Activated CD4-positive, alpha-beta memory T cell treated with anti-CD3 and anti-CD28 coated beads, Interleukin-2, amount 10 ng/mL, durations not matched to agents 7 days and 5 days (primary cell): ENCODE results near the gene SCAMP4. TPM values are rescaled to one million over a fixed set of nuclear protein-coding genes. Genes with fewer than 3 reads are reported as not detected.

Experiments used
- CTCF ChIA-PET: fragments of 350-600 bp; sonication (Branson Sonifier 250); formaldehyde crosslinking; loops from one replicate; lab custom pipeline; 2021; ENCODE audit warnings: antibody characterized with exemption, inconsistent platforms; lab: Charles Lee
- POLR2A ChIA-PET: fragments of 350-600 bp; sonication (Branson Sonifier 250); formaldehyde crosslinking; loops from one replicate; lab custom pipeline; 2021; ENCODE audit warnings: antibody characterized with exemption; lab: Charles Lee
- DNase-seq: peaks from one replicate; pipeline ENCODE4 v3.0.0-alpha.2; 2020
- H3K27ac Mint-ChIP-seq: one replicate; pipeline ENCODE4 v1.8.0; 2021; ENCODE audit warnings: mild to moderate bottlenecking, mixed read lengths
- H3K27me3 Mint-ChIP-seq: one replicate; pipeline ENCODE4 v1.8.0; 2021; ENCODE audit warnings: mixed read lengths
- H3K36me3 Mint-ChIP-seq: one replicate; pipeline ENCODE4 v1.8.0; 2021; ENCODE audit warnings: low read depth, mixed read lengths
- H3K4me1 Mint-ChIP-seq: one replicate; pipeline ENCODE4 v1.8.0; 2021; ENCODE audit warnings: mixed read lengths
- H3K4me3 Mint-ChIP-seq: one replicate; pipeline ENCODE4 v1.8.0; 2021; ENCODE audit warnings: mild to moderate bottlenecking, mixed read lengths
- H3K9me3 Mint-ChIP-seq: one replicate; pipeline ENCODE4 v1.8.0; 2021; ENCODE audit warnings: mixed read lengths
- total RNA-seq, 2 experiments: library from RNA; stranded (reverse); gene quantifications; one replicate each; pipeline ENCODE4 v1.2.3, GENCODE V29; 2021

The SCAMP4 gene
- total RNA-seq, 2 experiments from 2014 or later, result 36.5 to 39.7 TPM

DNA sequence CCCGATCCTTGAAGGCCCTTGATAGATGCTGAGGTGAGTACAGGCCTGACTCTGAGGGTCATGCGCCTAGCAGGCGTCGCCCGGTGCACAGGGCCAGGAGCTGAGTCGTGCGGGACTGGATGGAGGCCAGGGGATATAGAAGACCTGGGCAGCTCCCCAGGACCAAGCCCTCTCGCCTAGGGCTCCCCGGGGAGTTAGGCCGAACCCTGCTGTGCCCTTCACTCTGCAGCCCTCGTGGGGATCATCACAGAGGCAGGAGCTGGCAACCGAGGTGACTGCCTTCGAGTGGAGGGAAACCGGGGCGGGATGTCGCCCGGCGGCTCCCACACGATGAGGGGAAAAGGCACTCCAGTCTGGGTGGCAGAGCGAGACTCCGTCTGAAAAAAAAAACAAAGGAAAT lies 47.4 kb downstream of the SCAMP4 start:
- POLR2A ChIA-PET, result no interaction called here
- DNase-seq, result no peak
- no peaks in the 10 kb centered on the region for H3K9me3 Mint-ChIP-seq
- no peak overlapping the region for H3K4me3 Mint-ChIP-seq
- no peaks in the 10 kb centered on the region for H3K27me3 Mint-ChIP-seq
- CTCF ChIA-PET, result no interaction called here
- H3K27ac Mint-ChIP-seq, result no peak overlapping the region
- H3K4me1 Mint-ChIP-seq, result peaks cover 25% of the 10 kb centered on the region
- peaks cover 25% of the 10 kb centered on the region for H3K36me3 Mint-ChIP-seq

DNA sequence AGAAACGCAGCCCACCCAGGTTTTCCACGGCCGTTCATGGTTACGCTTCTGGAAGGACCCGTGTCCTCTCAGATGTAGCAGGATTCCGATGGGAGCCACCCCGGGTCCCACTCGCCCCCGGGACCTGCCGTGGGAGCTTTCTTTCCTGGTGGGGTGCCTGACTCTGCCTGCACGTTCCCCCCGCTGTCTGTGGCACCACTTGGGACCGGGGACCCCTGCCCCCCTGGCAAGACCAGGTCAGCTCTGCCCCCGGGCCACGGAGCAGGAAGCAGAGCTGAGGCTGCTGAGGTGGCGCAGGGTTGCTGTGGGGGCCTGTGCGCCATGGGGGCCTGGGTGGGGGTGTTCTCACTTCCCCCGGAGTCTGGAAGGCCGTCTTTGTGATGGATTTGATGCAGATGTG lies 47.8 kb downstream of the SCAMP4 start:
- POLR2A ChIA-PET, result no interaction called here

DNA sequence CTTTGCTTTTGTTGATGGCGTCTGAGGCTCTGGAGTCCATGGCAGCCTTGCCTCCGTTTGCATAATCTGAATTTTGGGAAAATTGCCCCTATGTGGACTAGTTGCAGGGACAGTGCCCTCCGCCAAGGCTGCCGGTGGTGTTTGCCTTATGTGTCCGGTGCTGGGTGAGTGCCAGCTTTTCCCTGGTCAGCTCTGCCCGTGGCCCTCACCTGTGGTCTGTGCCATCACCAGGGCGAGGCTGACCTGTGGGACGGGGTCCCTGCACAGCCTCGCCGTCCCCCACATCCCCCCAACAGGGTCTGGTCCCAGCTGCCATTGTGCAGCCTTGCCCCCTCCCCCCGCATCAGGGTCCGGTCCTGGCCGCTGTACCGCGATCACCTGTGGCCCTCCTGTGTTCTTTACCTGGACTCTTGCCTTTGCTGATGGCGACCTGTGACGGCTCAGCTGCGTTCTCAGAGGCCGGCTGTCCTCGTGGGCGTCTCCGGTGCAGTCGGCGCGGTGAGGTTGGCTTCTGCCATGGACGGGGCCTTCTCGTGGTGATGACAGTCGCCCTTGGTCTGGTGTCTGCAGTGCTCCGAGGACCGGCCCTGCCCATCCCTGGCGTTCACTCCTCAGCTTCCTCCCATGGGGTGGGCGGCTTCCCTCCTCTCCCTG lies 48.4 kb downstream of the SCAMP4 start:
- Mint-ChIP-seq H3K4me3 (no peak overlapping the region), H3K9me3 (no peaks in the 10 kb centered on the region), H3K27ac (no peak overlapping the region), H3K4me1 (peaks cover 23% of the 10 kb centered on the region), H3K27me3 (no peaks in the 10 kb centered on the region), H3K36me3 (peaks cover 25% of the 10 kb centered on the region)
- CTCF ChIA-PET, result no interaction called here
- POLR2A ChIA-PET, result no interaction called here
- DNase-seq, result no peak

More for the DNA sequence above, 47.8 kb downstream of the SCAMP4 start:
- CTCF ChIA-PET, result no interaction called here
- peaks cover 25% of the 10 kb centered on the region for H3K4me1 Mint-ChIP-seq
- no peak for DNase-seq
- H3K27me3 Mint-ChIP-seq, result no peaks in the 10 kb centered on the region
- H3K4me3 Mint-ChIP-seq, result no peak overlapping the region
- H3K9me3 Mint-ChIP-seq, result no peaks in the 10 kb centered on the region
- H3K36me3 Mint-ChIP-seq, result peaks cover 25% of the 10 kb centered on the region
- no peak overlapping the region for H3K27ac Mint-ChIP-seq

DNA sequence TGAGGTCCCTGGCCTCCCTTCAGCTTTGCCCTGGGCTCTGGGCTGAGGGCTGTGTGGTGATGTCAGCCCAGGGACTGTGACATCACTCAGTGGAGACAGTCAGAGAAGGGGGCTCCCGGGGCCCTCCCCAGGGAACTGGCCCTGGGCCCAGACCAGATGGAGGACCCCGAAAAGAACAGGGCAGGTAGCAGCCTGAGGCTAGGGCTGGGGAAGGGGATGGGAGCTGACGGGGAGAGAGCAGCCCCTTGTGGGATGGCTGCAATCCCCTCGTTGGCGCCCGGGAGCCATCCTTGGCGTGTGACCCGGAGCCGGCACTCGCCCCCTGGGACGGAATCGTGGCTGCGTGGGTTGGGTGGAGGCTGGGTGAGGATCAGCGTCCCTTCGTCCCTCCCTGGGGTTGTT lies 49.3 kb downstream of the SCAMP4 start:
- no peaks in the 10 kb centered on the region for H3K9me3 Mint-ChIP-seq
- H3K4me1 Mint-ChIP-seq, result peaks cover 21% of the 10 kb centered on the region
- no peak overlapping the region for H3K4me3 Mint-ChIP-seq
- DNase-seq, result no peak
- ChIA-PET CTCF (no interaction called here), POLR2A (no interaction called here)
- H3K36me3 Mint-ChIP-seq, result peaks cover 20% of the 10 kb centered on the region
- no peaks in the 10 kb centered on the region for H3K27me3 Mint-ChIP-seq
- no peak overlapping the region for H3K27ac Mint-ChIP-seq

DNA sequence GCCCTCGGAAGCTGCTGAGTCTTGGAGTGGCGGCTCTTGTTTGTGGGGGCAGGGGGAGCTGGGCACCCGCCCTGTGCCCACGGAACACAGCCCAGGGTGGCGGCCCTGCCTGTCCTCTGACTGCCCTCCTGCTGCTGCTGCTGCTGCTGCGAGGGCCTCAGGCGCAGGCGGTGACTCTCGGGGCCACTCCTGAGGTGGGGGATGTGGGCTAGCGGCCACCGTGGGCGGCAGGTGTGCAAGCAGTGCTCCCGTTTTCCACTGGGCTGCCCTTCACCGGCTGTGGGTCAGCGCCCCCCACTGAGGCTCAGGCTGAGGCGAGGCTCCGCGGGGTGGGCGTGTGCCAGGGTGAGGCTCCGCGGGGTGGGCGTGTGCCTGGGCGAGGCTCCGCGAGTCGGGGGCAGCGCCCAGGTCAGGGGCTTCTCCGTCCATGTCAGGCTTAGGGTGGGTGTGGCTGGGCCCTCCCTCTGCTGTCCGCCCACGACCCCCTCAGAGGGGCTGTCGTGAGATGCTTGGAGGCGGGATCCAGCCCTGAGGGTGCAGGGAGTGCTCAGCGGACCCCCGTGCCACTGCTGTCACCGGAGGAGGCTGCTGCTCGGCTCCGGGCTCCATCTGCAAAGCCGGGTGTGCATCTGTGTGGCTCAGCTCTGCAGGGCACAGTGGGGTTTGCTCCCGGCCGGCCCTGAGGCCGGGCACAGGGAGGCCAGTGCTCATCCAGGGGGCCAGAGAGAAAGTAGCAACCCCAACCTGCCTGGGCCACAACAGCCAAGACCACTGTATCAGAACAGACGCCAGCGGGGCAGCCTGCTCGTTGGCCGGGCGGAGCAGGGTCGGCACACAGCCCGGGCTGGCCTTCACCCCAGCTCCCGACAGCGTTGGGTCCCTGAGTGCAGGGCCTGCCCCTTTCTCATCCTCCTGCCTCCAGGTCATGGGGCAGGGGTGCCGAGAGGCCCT lies 50.2 kb downstream of the SCAMP4 start:
- H3K4me3 Mint-ChIP-seq, result no peak overlapping the region
- peaks cover 17% of the 10 kb centered on the region for H3K36me3 Mint-ChIP-seq
- no peak overlapping the region for H3K27ac Mint-ChIP-seq
- DNase-seq, result no peak
- peaks cover 15% of the 10 kb centered on the region for H3K4me1 Mint-ChIP-seq
- no peaks in the 10 kb centered on the region for H3K9me3 Mint-ChIP-seq
- H3K27me3 Mint-ChIP-seq, result no peaks in the 10 kb centered on the region
- ChIA-PET POLR2A (no interaction called here), CTCF (interaction anchor here (0.6 kb wide), 1 partner anchor 68 kb away, joined by 4 read pairs; no protein-coding TSS in a partner anchor)

DNA sequence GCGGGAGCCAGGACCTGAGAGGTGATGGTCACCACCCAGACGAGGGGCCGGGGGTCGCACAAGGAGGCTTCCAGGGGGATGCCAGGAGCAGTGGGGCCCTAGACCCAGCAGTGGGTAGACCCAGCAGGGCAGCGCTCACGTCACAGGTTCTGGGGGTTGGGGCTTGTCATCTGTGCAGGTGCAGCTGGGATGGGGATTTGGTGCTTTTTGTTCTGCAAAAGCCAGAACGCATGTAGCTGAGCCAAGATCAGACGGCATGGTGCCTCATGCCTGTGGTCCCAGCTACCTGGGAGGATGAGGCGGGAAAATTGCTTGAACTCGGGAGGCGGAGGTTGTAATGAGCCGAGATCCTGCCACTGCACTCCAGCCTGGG lies 50.9 kb downstream of the SCAMP4 start:
- peaks cover 12% of the 10 kb centered on the region for H3K36me3 Mint-ChIP-seq
- H3K27me3 Mint-ChIP-seq, result no peaks in the 10 kb centered on the region
- peaks cover 9% of the 10 kb centered on the region for H3K4me1 Mint-ChIP-seq
- no peak for DNase-seq
- H3K9me3 Mint-ChIP-seq, result no peaks in the 10 kb centered on the region
- POLR2A ChIA-PET, result no interaction called here
- CTCF ChIA-PET, result interaction anchor here (0.6 kb wide), 1 partner anchor 68 kb away, joined by 4 read pairs; no protein-coding TSS in a partner anchor
- no peak overlapping the region for H3K27ac Mint-ChIP-seq
- H3K4me3 Mint-ChIP-seq, result no peak overlapping the region

DNA sequence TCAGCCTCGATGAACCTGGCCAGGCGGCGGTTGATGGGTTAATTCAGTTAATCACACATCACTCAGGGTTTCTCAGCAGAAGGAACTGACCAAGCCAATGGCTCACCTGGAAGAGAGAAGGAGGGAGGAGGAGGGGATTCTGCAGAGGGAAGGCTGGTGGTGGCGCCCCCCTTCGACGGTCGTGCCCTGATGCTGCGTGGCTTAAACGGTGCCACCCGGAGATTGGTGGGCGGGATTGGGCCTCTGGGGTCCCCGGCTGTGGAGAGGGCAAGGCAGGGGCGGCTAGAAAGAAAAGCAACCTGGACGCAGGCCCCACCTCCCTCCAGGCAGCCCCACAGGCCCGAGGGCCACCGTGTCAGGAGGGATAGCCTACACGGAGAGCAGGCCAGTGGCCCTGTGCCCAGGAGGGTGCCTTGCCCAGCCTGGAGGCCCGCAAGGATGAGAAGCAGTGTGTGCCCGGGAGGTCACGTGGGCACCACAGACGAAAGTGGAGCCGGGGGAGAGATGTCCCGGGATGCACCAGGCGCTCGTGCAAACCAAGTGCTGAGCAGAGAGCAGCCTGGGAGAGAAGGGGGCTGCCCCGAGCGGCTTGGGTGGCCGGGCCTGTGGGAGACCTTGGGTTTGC lies 51.8 kb downstream of the SCAMP4 start:
- DNase-seq, result no peak
- POLR2A ChIA-PET, result no interaction called here
- H3K4me3 Mint-ChIP-seq, result no peak overlapping the region
- peaks cover 4% of the 10 kb centered on the region for H3K4me1 Mint-ChIP-seq
- no peaks in the 10 kb centered on the region for H3K9me3 Mint-ChIP-seq
- no peaks in the 10 kb centered on the region for H3K27me3 Mint-ChIP-seq
- H3K36me3 Mint-ChIP-seq, result peaks cover 12% of the 10 kb centered on the region
- CTCF ChIA-PET, result no interaction called here
- H3K27ac Mint-ChIP-seq, result no peak overlapping the region

DNA sequence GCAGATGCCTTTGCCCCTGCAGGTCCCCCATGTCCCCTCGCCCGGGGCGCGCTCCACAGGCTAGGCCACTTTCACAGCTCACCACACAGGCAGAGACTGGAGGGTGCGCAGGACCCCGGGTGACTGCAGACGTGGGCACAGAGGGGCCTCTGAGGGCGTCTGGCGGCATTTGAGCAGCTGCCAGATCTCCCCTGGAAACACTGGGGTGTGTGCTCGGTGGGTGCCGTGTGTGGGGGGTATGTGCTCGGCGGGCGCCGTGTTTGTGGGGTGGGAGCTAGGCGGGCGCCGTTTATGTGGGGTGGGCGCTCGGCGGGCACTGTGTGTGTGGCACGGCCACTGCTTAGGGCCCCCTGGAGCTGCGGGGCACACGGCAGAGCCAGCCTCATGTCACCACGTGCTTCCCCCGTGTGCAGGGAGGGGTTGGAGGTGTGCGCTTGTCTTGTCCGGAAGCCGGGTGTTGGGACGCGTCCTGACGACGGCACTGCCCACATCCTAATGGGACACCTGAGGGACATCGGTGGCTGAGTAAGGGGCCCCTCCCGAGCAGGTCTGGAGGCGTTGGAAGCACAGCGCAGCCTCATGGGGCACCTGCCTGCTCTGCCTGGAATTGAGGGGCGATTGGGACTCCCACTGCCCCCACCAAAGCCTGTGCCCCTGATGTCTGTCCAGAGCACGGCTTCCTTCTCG lies 52.5 kb downstream of the SCAMP4 start:
- POLR2A ChIA-PET, result no interaction called here
- Mint-ChIP-seq H3K27ac (no peak overlapping the region), H3K9me3 (no peaks in the 10 kb centered on the region), H3K4me3 (no peak overlapping the region), H3K27me3 (no peaks in the 10 kb centered on the region), H3K4me1 (peaks cover 2% of the 10 kb centered on the region), H3K36me3 (peaks cover 13% of the 10 kb centered on the region)
- DNase-seq, result no peak
- CTCF ChIA-PET, result interaction anchor here (0.5 kb wide), 1 partner anchor 37 kb away, joined by 4 read pairs; no protein-coding TSS in a partner anchor

DNA sequence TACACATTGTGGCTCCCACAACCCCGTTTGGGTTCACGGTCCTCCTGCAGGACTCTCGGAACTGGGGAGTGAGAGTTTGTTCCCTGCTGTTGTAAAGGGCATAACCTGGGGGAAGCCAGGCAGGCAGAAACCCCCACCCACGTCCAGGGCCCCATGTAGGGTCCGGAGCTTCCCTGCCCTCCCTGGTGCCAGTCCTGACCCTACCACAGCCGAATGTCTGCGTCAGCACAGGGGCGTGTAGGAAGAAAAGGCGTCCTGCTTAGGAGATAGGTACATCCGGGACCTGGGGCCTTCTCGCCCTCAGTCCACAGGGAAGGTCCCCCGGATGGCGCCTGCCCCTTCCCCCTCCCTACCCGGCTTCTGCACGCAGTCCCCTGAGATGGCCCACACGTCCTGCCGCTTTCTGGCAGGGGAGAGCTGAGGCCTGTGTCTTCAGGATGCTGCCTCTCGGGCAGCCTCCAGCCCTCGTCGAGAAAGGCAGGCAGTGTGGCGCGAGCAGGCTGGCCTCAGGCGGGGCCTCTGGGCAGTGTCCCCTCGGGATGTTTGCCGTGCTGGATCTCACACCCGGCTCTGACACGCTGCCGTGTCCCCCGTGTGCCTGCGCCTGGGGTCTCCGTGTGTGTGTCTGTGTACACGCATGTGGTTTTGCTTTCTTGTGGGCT lies 54.9 kb downstream of the SCAMP4 start:
- CTCF ChIA-PET, result no interaction called here
- Mint-ChIP-seq H3K9me3 (no peaks in the 10 kb centered on the region), H3K27me3 (no peaks in the 10 kb centered on the region), H3K4me3 (no peak overlapping the region), H3K36me3 (peaks cover 11% of the 10 kb centered on the region), H3K4me1 (peaks cover 2% of the 10 kb centered on the region), H3K27ac (no peak overlapping the region)
- no peak for DNase-seq
- POLR2A ChIA-PET, result no interaction called here

DNA sequence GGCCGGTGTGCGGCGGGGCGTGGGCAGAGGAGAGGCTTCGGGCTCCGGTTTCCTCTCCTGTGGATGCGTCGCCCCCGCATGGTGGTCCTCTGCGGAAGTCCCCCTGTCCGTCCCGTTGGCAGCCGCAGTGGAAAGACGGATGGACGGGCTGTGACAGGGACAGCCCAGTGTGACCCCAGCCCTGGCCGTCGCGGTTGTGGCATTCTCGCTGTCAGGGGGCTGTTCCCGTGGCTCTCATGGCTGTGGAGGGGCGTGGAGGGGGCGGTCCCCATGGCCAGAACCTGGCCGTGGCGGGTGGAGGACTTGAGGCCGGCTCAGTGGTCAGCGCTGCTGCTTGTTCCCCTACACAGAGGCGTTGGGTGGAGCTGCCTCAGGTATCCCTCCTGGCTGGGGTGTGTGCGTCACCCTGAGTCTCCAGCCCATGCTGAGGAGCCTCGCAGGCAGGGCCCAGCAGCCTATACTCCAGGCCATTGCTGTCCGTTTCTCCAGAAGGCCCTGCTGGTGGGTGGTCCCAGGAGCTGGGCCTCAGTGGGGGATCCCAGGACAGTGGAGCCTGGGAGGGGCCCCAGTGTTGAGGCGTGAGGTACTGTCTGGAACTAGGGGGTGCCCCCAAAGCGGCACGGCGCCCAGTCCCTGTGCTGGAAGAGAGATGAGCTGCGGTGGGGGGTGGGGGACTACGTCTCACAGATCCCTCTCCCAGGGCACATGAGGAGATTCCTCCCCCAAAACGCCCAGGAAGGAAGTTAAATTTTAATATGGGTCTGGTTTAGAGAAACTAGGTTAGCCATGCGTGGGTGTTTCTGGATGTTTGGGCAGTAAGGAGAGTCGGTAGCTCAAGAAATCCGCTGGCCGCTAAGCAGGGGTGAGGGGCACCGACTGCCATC lies 56.0 kb downstream of the SCAMP4 start:
- CTCF ChIA-PET, result no interaction called here
- H3K36me3 Mint-ChIP-seq, result peaks cover 15% of the 10 kb centered on the region
- POLR2A ChIA-PET, result no interaction called here
- no peak overlapping the region for H3K4me3 Mint-ChIP-seq
- no peaks in the 10 kb centered on the region for H3K9me3 Mint-ChIP-seq
- H3K27ac Mint-ChIP-seq, result no peak overlapping the region
- peaks cover 7% of the 10 kb centered on the region for H3K4me1 Mint-ChIP-seq
- H3K27me3 Mint-ChIP-seq, result no peaks in the 10 kb centered on the region
- DNase-seq, result no peak

DNA sequence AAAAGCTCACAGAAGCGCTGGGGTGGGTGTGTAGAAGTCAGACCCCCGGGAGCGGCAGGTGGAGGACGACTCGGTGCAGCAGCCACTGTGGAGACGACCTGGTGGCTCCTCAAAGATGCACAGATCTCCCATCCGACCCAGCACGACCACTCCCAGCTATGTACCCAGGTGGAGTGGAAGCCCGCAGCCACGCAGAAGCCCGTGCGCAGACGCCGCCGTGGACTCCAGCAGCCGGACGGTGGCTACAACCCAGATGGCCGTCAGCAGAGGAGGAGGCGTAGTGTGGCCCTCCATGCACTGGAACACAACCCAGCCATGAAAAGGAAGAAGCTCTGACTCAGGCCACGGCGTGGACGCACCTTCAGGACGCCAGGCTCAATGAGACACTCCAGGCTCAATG lies 57.5 kb downstream of the SCAMP4 start:
- no peaks in the 10 kb centered on the region for H3K27me3 Mint-ChIP-seq
- H3K36me3 Mint-ChIP-seq, result peaks cover 15% of the 10 kb centered on the region
- ChIA-PET CTCF (interaction anchor here (0.7 kb wide), 1 partner anchor 34 kb away, joined by 3 read pairs; no protein-coding TSS in a partner anchor), POLR2A (no interaction called here)
- DNase-seq, result no peak
- peaks cover 15% of the 10 kb centered on the region for H3K4me1 Mint-ChIP-seq
- no peak overlapping the region for H3K4me3 Mint-ChIP-seq
- no peaks in the 10 kb centered on the region for H3K9me3 Mint-ChIP-seq
- H3K27ac Mint-ChIP-seq, result no peak overlapping the region
